PC-9 (cell line): ENCODE measurements around the gene FAM120B. TPM values are rescaled to one million over a fixed set of nuclear protein-coding genes. Genes with fewer than 3 reads are reported as not detected.

Source experiments
- BruUV-seq: library from RNA; stranded (reverse); fragments of 400-500 nt; replicated peaks from 2 replicates; lab custom pipeline; 2021; lab: Mats Ljungman, UMichigan
- CTCF ChIA-PET: fragments of 300-600 bp; sonication (Branson Sonifier 250); formaldehyde crosslinking; loops from one replicate; lab custom pipeline; 2022; ENCODE audit warnings: antibody characterized with exemption; lab: Charles Lee
- POLR2A ChIA-PET: fragments of 300-600 bp; sonication (Branson Sonifier 250); formaldehyde crosslinking; loops from one replicate; lab custom pipeline; 2022; ENCODE audit warnings: antibody characterized with exemption; ENCODE audit not compliant: unreplicated experiment; lab: Charles Lee
- DNase-seq, 2 experiments: peaks; one replicate each; pipeline versions ENCODE4 v3.0.0 to v3.0.0-alpha.2; 2015 to 2022; ENCODE audit warnings: mixed read lengths in 1 of 2
- H2AFZ ChIP-seq: fragments of 200-600 bp; sonication (generic); 2 replicates; pipeline ENCODE4 v1.8.1; 2017; ENCODE audit warnings: antibody characterized with exemption
- H3F3A ChIP-seq: fragments of 200-600 bp; sonication (generic); 2 replicates; pipeline ENCODE4 v1.8.1; 2017; ENCODE audit warnings: antibody characterized with exemption, mild to moderate bottlenecking, low read depth; ENCODE audit not compliant: insufficient read depth
- H3K27ac ChIP-seq: fragments of 200-600 bp; sonication (generic); 2 replicates; pipeline ENCODE4 v1.6.1; 2016; ENCODE audit warnings: mixed run types
- H3K27me3 ChIP-seq: fragments of 200-600 bp; sonication (generic); 2 replicates; pipeline ENCODE4 v1.6.1; 2016; ENCODE audit warnings: low read depth, mixed run types; ENCODE audit not compliant: insufficient read depth
- H3K36me3 ChIP-seq: fragments of 200-600 bp; sonication (generic); 2 replicates; pipeline ENCODE4 v1.6.1; 2016; ENCODE audit warnings: low read depth, mixed run types
- H3K4me1 ChIP-seq: fragments of 200-600 bp; sonication (generic); replicated peaks from 2 replicates; pipeline ENCODE4 v1.6.1; 2016; ENCODE audit warnings: mixed run types; ENCODE audit not compliant: insufficient read depth
- H3K4me2 ChIP-seq: fragments of 200-600 bp; sonication (generic); 2 replicates; pipeline ENCODE4 v1.6.1; 2017; ENCODE audit warnings: mixed run types
- H3K4me3 ChIP-seq: fragments of 200-600 bp; sonication (generic); 2 replicates; pipeline ENCODE4 v1.6.1; 2016; ENCODE audit warnings: mixed run types
- H3K79me2 ChIP-seq: fragments of 200-600 bp; sonication (generic); 2 replicates; pipeline ENCODE4 v1.6.1; 2017; ENCODE audit warnings: low read depth, mixed run types
- H3K9me2 ChIP-seq: fragments of 200-600 bp; sonication (generic); 2 replicates; pipeline ENCODE4 v1.8.1; 2017; ENCODE audit warnings: mild to moderate bottlenecking; ENCODE audit not compliant: insufficient read depth
- H3K9me3 ChIP-seq: fragments of 200-600 bp; sonication (generic); 2 replicates; pipeline ENCODE4 v1.8.1; 2016; ENCODE audit warnings: low read depth; ENCODE audit not compliant: insufficient read depth
- H4K20me1 ChIP-seq: fragments of 200-600 bp; sonication (generic); 2 replicates; pipeline ENCODE4 v1.8.1; 2017; ENCODE audit not compliant: insufficient read depth
- EZH2 ChIP-seq: fragments of 200-600 bp; sonication (generic); IDR thresholded peaks from 2 replicates; pipeline ENCODE4 v1.8.0; 2017; ENCODE audit warnings: antibody characterized with exemption, low read depth
- intact Hi-C: fragments of 100-400 bp; cut with micrococcal nuclease; formaldehyde crosslinking; loops from one replicate; pipeline ENCODE4 v1.10.0; 2022; ENCODE audit not compliant: unreplicated experiment
- total RNA-seq: library from RNA; stranded (reverse); gene quantifications from 2 replicates; pipeline ENCODE4 v1.2.3, GENCODE V29; 2021
- TF ChIP-seq, protein P1 (sequence below): fragments of 200-600 bp; sonication (generic); conservative IDR thresholded peaks from 2 replicates; pipeline ENCODE4 v1.6.1; 2017; ENCODE audit warnings: mixed run types, antibody characterized with exemption, mild to moderate bottlenecking, moderate library complexity

Gene FAM120B
- total RNA-seq, 1 experiment from 2014 or later = 14.3 TPM

DNA sequence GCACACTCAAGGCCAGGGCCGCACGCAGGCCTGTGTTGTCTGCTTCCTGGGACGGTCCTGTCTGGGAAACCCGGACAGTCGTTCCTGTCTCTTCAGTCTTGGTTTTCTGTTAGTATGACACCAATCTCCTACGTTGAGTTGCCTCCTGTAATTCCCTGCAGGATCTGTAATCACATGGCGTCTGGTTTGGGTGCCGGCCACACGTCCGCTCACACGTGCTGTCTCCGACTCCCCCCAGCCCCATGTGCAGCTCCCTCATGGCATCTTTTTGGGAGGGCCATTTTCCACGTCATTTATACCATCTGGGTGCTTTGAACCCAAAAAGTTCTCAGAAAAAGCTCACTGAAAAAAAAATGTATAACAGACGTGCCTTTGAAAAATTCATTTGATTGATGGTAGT is 38.9 kb upstream of the FAM120B start:
- no peak for TF ChIP-seq EZH2
- TF ChIP-seq, protein P1, sequence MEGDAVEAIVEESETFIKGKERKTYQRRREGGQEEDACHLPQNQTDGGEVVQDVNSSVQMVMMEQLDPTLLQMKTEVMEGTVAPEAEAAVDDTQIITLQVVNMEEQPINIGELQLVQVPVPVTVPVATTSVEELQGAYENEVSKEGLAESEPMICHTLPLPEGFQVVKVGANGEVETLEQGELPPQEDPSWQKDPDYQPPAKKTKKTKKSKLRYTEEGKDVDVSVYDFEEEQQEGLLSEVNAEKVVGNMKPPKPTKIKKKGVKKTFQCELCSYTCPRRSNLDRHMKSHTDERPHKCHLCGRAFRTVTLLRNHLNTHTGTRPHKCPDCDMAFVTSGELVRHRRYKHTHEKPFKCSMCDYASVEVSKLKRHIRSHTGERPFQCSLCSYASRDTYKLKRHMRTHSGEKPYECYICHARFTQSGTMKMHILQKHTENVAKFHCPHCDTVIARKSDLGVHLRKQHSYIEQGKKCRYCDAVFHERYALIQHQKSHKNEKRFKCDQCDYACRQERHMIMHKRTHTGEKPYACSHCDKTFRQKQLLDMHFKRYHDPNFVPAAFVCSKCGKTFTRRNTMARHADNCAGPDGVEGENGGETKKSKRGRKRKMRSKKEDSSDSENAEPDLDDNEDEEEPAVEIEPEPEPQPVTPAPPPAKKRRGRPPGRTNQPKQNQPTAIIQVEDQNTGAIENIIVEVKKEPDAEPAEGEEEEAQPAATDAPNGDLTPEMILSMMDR = no peak
- Histone ChIP-seq H3K27ac (no peak overlapping the region), H3K79me2 (no peaks in the 10 kb centered on the region), H3K4me3 (no peak overlapping the region), H3F3A (no peaks in the 10 kb centered on the region), H3K36me3 (no peaks in the 10 kb centered on the region), H2AFZ (no peak overlapping the region), H4K20me1 (no peaks in the 10 kb centered on the region), H3K9me3 (no peaks in the 10 kb centered on the region), H3K9me2 (no peaks in the 10 kb centered on the region), H3K27me3 (peaks cover 75% of the 10 kb centered on the region), H3K4me1 (no peaks in the 10 kb centered on the region), H3K4me2 (no peak overlapping the region)
- DNase-seq = no peak
- POLR2A ChIA-PET = no interaction called here
- CTCF ChIA-PET = no interaction called here
- intact Hi-C loops = no loop called here
- no TSS peak for BruUV-seq

GRCh38 chr6:170268216-170269129 is 38.1 kb upstream of the FAM120B start:
- Histone ChIP-seq H3K36me3 (no peaks in the 10 kb centered on the region), H3K4me3 (no peak overlapping the region), H3K4me2 (no peak overlapping the region), H3F3A (no peaks in the 10 kb centered on the region), H3K9me2 (no peaks in the 10 kb centered on the region), H3K27me3 (peaks cover 76% of the 10 kb centered on the region), H4K20me1 (no peaks in the 10 kb centered on the region), H3K9me3 (no peaks in the 10 kb centered on the region), H3K79me2 (no peaks in the 10 kb centered on the region), H3K27ac (no peak overlapping the region), H3K4me1 (no peaks in the 10 kb centered on the region), H2AFZ (no peak overlapping the region)
- DNase-seq = no peak
- CTCF ChIA-PET = no interaction called here
- no peak for TF ChIP-seq EZH2
- TF ChIP-seq, protein P1 = no peak
- POLR2A ChIA-PET = no interaction called here
- no TSS peak for BruUV-seq
- intact Hi-C loops = no loop called here

DNA sequence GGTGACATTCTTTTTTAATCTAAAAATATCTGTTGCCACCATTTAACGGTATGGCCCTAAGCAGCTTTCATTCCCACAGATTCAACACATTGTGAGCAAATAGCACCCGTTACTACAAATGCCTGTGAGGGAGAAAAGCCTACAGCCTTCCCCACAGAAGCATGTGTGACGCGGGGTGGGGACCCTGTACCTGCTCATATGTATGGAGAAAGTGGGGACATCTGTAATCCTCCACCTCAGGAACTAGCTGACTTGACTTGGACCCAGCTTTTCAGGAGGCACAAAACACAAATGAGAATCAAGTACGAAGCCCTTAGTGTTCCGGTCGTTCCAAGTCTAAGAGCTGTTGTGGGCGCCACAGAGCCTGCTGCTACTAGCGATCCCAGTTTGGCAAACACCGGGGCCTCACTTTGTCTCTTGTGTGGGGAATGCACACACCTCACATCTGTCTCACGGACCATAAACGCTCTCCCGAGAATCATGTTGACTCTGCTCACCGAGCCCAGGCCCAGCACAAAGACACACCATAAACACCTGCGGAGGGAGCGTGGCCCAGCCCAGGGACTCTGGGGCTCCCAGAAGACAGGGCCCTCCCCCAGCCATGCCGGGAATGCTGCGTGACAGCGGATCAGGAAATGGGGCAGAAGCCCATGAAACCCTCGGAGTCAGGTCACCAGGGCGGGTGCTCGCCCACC is 37.3 kb upstream of the FAM120B start:
- no peak for DNase-seq
- Histone ChIP-seq H3K27ac (no peak overlapping the region), H3K36me3 (no peaks in the 10 kb centered on the region), H3K4me3 (no peak overlapping the region), H3K79me2 (no peaks in the 10 kb centered on the region), H3K27me3 (peaks cover 76% of the 10 kb centered on the region), H4K20me1 (no peaks in the 10 kb centered on the region), H3K9me3 (no peaks in the 10 kb centered on the region), H2AFZ (no peak overlapping the region), H3K9me2 (no peaks in the 10 kb centered on the region), H3K4me2 (no peak overlapping the region), H3K4me1 (no peaks in the 10 kb centered on the region), H3F3A (no peaks in the 10 kb centered on the region)
- ChIA-PET CTCF (no interaction called here), POLR2A (no interaction called here)
- no TSS peak for BruUV-seq
- intact Hi-C loops = no loop called here
- no peak for TF ChIP-seq EZH2
- TF ChIP-seq, protein P1 = no peak
